ENCODE measurements around the gene ZNF280A.

The ZNF280A gene

GRCh38 chr22:22545084-22545483 lies 25.0 kb upstream of the ZNF280A start:
- Histone ChIP-seq H3K9me2 (replicated peaks; ENCODE audit: insufficient read depth, low read length) (no peaks in the 10 kb centered on the region), H2AFZ (ENCODE audit: low read length) (no peak overlapping the region), H3F3A (ENCODE audit: insufficient read depth, low read length) (no peaks in the 10 kb centered on the region), H3K27me3 (replicated peaks; ENCODE audit: insufficient read depth, low read length) (no peaks in the 10 kb centered on the region), H3K79me2 (ENCODE audit: low read length) (no peaks in the 10 kb centered on the region), H3K4me3 (ENCODE audit: low read length) (no peak overlapping the region), H3K27ac (ENCODE audit: low read length) (no peak overlapping the region), H3K4me2 (ENCODE audit: low read depth, low read length) (no peak overlapping the region), H3K36me3 (replicated peaks; ENCODE audit: insufficient read depth, low read length) (no peaks in the 10 kb centered on the region), H3K9me3 (replicated peaks; ENCODE audit: insufficient read depth, low read length) (no peaks in the 10 kb centered on the region), H3K4me1 (ENCODE audit: low read length) (no peaks in the 10 kb centered on the region), H4K20me1 (ENCODE audit: insufficient read depth, low read length) (no peaks in the 10 kb centered on the region), H3K9ac (ENCODE audit: low read length) (no peak overlapping the region)
- TF ChIP-seq, protein P1, sequence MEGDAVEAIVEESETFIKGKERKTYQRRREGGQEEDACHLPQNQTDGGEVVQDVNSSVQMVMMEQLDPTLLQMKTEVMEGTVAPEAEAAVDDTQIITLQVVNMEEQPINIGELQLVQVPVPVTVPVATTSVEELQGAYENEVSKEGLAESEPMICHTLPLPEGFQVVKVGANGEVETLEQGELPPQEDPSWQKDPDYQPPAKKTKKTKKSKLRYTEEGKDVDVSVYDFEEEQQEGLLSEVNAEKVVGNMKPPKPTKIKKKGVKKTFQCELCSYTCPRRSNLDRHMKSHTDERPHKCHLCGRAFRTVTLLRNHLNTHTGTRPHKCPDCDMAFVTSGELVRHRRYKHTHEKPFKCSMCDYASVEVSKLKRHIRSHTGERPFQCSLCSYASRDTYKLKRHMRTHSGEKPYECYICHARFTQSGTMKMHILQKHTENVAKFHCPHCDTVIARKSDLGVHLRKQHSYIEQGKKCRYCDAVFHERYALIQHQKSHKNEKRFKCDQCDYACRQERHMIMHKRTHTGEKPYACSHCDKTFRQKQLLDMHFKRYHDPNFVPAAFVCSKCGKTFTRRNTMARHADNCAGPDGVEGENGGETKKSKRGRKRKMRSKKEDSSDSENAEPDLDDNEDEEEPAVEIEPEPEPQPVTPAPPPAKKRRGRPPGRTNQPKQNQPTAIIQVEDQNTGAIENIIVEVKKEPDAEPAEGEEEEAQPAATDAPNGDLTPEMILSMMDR (IDR thresholded peaks at IDR 0.05; ENCODE audit: low read length): no peak
- no peak for DNase-seq

- H2AFZ ChIP-seq (ENCODE audit: low read length): no peak overlapping the region
- TF ChIP-seq EZH2phosphoT487 (IDR thresholded peaks at IDR 0.05; ENCODE audit: low read length) (no peak), EZH2 (optimal IDR thresholded peaks at IDR 0.05; ENCODE audit: low read depth, low read length) (no peak)
- TF ChIP-seq, protein P1 (IDR thresholded peaks at IDR 0.05; ENCODE audit: low read length): no peak
- no peaks in the 10 kb centered on the region for H3K9me2 ChIP-seq (replicated peaks; ENCODE audit: insufficient read depth, low read length)
- H3F3A ChIP-seq (ENCODE audit: insufficient read depth, low read length): no peaks in the 10 kb centered on the region
- H3K9ac ChIP-seq (ENCODE audit: low read length): no peak overlapping the region
- no peaks in the 10 kb centered on the region for H4K20me1 ChIP-seq (ENCODE audit: insufficient read depth, low read length)
- no peak overlapping the region for H3K4me3 ChIP-seq (ENCODE audit: low read length)
- no peaks in the 10 kb centered on the region for H3K4me1 ChIP-seq (ENCODE audit: low read length)
- H3K9me3 ChIP-seq (replicated peaks; ENCODE audit: insufficient read depth, low read length): no peaks in the 10 kb centered on the region
- DNase-seq: no peak
- H3K36me3 ChIP-seq (replicated peaks; ENCODE audit: insufficient read depth, low read length): no peaks in the 10 kb centered on the region
- H3K4me2 ChIP-seq (ENCODE audit: low read depth, low read length): no peak overlapping the region
- H3K27ac ChIP-seq (ENCODE audit: low read length): no peak overlapping the region
- H3K27me3 ChIP-seq (replicated peaks; ENCODE audit: insufficient read depth, low read length): no peaks in the 10 kb centered on the region
- H3K79me2 ChIP-seq (ENCODE audit: low read length): no peaks in the 10 kb centered on the region
Observed at GRCh38 chr22:22538226-22538989, 18.3 kb upstream of the ZNF280A start.

DNA sequence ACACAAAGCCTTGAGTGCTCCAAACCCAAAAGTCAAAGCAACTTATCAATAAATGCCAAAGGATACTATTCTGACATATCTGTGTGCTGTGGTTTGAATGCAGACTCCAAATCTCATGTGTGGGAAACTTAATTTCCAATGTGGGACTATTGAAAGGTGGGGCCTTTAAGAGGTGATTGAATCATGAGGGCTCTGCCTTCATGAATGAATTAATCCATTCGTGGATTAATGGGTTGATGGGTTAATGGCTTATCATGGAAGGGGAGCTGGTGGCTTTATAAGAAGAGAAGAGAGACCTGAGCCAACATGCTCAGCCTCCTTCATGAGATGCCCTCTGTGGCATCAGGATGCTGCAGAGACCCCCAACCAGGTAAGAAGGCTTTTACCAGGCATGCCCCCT lies 16.8 kb upstream of the ZNF280A start:
- Histone ChIP-seq H2AFZ (ENCODE audit: low read length) (no peak overlapping the region), H3K4me3 (ENCODE audit: low read length) (no peak overlapping the region), H3K4me2 (ENCODE audit: low read depth, low read length) (no peak overlapping the region), H3K36me3 (replicated peaks; ENCODE audit: insufficient read depth, low read length) (no peaks in the 10 kb centered on the region), H3K27ac (ENCODE audit: low read length) (no peak overlapping the region), H3K4me1 (ENCODE audit: low read length) (no peaks in the 10 kb centered on the region), H4K20me1 (ENCODE audit: insufficient read depth, low read length) (no peaks in the 10 kb centered on the region), H3K9me2 (replicated peaks; ENCODE audit: insufficient read depth, low read length) (no peaks in the 10 kb centered on the region), H3K9me3 (replicated peaks; ENCODE audit: insufficient read depth, low read length) (no peaks in the 10 kb centered on the region), H3K79me2 (ENCODE audit: low read length) (no peaks in the 10 kb centered on the region), H3K27me3 (replicated peaks; ENCODE audit: insufficient read depth, low read length) (no peaks in the 10 kb centered on the region), H3F3A (ENCODE audit: insufficient read depth, low read length) (no peaks in the 10 kb centered on the region), H3K9ac (ENCODE audit: low read length) (no peak overlapping the region)
- TF ChIP-seq EZH2 (optimal IDR thresholded peaks at IDR 0.05; ENCODE audit: low read depth, low read length) (no peak), EZH2phosphoT487 (IDR thresholded peaks at IDR 0.05; ENCODE audit: low read length) (no peak)
- TF ChIP-seq, protein P1 (IDR thresholded peaks at IDR 0.05; ENCODE audit: low read length): no peak
- DNase-seq: no peak
